GM06990 (cell line): ENCODE data around the gene JADE1.

Source experiments
- DNase-seq: peaks from one replicate; pipeline ENCODE4 v3.0.0-alpha.2; 2011; ENCODE audit not compliant: insufficient read length; ENCODE audit errors: extremely low read depth
- H3K27me3 ChIP-seq: replicated peaks from 2 replicates; pipeline ENCODE4 v1.6.0; 2011; ENCODE audit warnings: low read length; ENCODE audit not compliant: control insufficient read depth, insufficient read depth
- H3K36me3 ChIP-seq: 2 replicates; pipeline ENCODE4 v1.5.1; 2011; ENCODE audit warnings: low read length; ENCODE audit not compliant: control insufficient read depth, insufficient read depth
- H3K4me3 ChIP-seq: replicated peaks from 2 replicates; pipeline ENCODE4 v1.5.1; 2011; ENCODE audit warnings: low read depth, mild to moderate bottlenecking, control low read depth, low read length
- CTCF ChIP-seq: IDR thresholded peaks from 2 replicates; pipeline ENCODE4 v1.5.1; 2011; ENCODE audit warnings: low read length, control low read depth, mild to moderate bottlenecking, inconsistent platforms; ENCODE audit not compliant: insufficient read depth, poor library complexity, severe bottlenecking

The JADE1 gene

GRCh38 chr4:128830906-128831503 lies 21.5 kb downstream of the JADE1 start:
- peaks cover 7% of the 10 kb centered on the region for H3K36me3 ChIP-seq
- no peak overlapping the region; the same call in 1 of the 2 replicates for H3K4me3 ChIP-seq
- no peak for TF ChIP-seq CTCF
- H3K27me3 ChIP-seq, result no peaks in the 10 kb centered on the region
- no peak for DNase-seq

GRCh38 chr4:128831531-128832242 lies 22.2 kb downstream of the JADE1 start:
- Histone ChIP-seq H3K4me3 (no peak overlapping the region), H3K27me3 (no peaks in the 10 kb centered on the region), H3K36me3 (peaks cover 7% of the 10 kb centered on the region)
- no peak for DNase-seq
- no peak for TF ChIP-seq CTCF

- Histone ChIP-seq H3K36me3 (peaks cover 7% of the 10 kb centered on the region), H3K27me3 (no peaks in the 10 kb centered on the region), H3K4me3 (no peak overlapping the region)
- no peak for DNase-seq
- no peak for TF ChIP-seq CTCF
Observed at GRCh38 chr4:128832243-128832625, 22.7 kb downstream of the JADE1 start.

- DNase-seq, result no peak
- peaks cover 5% of the 10 kb centered on the region for H3K36me3 ChIP-seq
- no peaks in the 10 kb centered on the region for H3K27me3 ChIP-seq
- no peak overlapping the region for H3K4me3 ChIP-seq
- no peak for TF ChIP-seq CTCF
Observed at GRCh38 chr4:128835498-128836222, 26.2 kb downstream of the JADE1 start.

GRCh38 chr4:128837198-128837597 lies 27.7 kb downstream of the JADE1 start:
- H3K4me3 ChIP-seq, result no peak overlapping the region
- TF ChIP-seq CTCF, result no peak
- no peak for DNase-seq
- H3K36me3 ChIP-seq, result peaks cover 7% of the 10 kb centered on the region
- H3K27me3 ChIP-seq, result no peaks in the 10 kb centered on the region
